HCT116 (cell line): Measurements from ENCODE around the gene WNT3A. TPM values are rescaled to one million over a fixed set of nuclear protein-coding genes. Genes with fewer than 3 reads are reported as not detected.

ENCODE experiments used
- ATAC-seq: fragments of 200-7000 bp; cut with Tn5 transposase; 2 replicates; pipeline ENCODE4 v1.9.1; 2020; ENCODE audit warnings: mild to moderate bottlenecking, moderate library complexity
- BruUV-seq: library from RNA; stranded (reverse); fragments of 400-500 nt; replicated peaks from 2 replicates; lab custom pipeline; 2021; lab: Mats Ljungman, UMichigan
- CTCF ChIA-PET: fragments of 300-600 bp; sonication (Branson Sonifier 250); formaldehyde crosslinking; loops from one replicate; lab custom pipeline; 2021; ENCODE audit warnings: antibody characterized with exemption; lab: Charles Lee
- POLR2A ChIA-PET: fragments of 300-600, 350-600 bp; sonication (Branson Sonifier 250); formaldehyde crosslinking; loops from one replicate; lab custom pipeline; 2021; ENCODE audit warnings: antibody characterized with exemption; lab: Charles Lee
- RAD21 ChIA-PET, 2 experiments: fragments of 300-600 bp; sonication (Branson Sonifier 250); formaldehyde crosslinking; loops; one replicate each; lab custom pipeline; 2023; ENCODE audit warnings: low total read pairs in 2 of 2; ENCODE audit not compliant: uncharacterized antibody in 2 of 2, unreplicated experiment in 2 of 2, low non-redundant PET in 1 of 2; lab: Charles Lee
- DNase-seq: peaks from one replicate; pipeline ENCODE4 v3.0.0-alpha.2; 2010; ENCODE audit warnings: low read depth, low spot score
- H2AFZ ChIP-seq: fragments of 200-600 bp; shearing (Covaris generic), sonication (generic); 2 replicates; pipeline ENCODE4 v1.6.1; 2017; ENCODE audit warnings: low read depth, mixed run types, mixed read lengths, antibody characterized with exemption, low read length; ENCODE audit not compliant: poor library complexity, severe bottlenecking
- H3K27ac ChIP-seq: 2 replicates; pipeline ENCODE4 v1.5.1; 2012; ENCODE audit warnings: low read depth, low read length
- H3K27me3 ChIP-seq: fragments of 200-600 bp; sonication (generic); 2 replicates; pipeline ENCODE4 v1.6.1; 2016; ENCODE audit warnings: mixed run types, low read length, mixed read lengths; ENCODE audit not compliant: insufficient read depth
- H3K36me3 ChIP-seq, 2 experiments: fragments of 200-500 bp in 1 of 2; fragments of 200-600 bp in 1 of 2; sonication (Bioruptor generic) in 1 of 2; sonication (generic) in 1 of 2; 2 replicates each; pipeline versions ENCODE4 v1.5.1 to v1.6.1; 2014 to 2016; ENCODE audit warnings: low read length in 2 of 2, inconsistent platforms in 1 of 2, mixed read lengths in 1 of 2, mixed run types in 1 of 2; ENCODE audit not compliant: insufficient read depth in 2 of 2, control insufficient read depth in 1 of 2
- H3K4me1 ChIP-seq, 2 experiments: fragments of 200-600 bp in 1 of 2; sonication (generic) in 1 of 2; 2 replicates each; pipeline versions ENCODE4 v1.5.1 to v1.6.1; 2012 to 2017; ENCODE audit warnings: low read length in 2 of 2, inconsistent platforms in 1 of 2, mild to moderate bottlenecking in 1 of 2, mixed read lengths in 1 of 2, mixed run types in 1 of 2, moderate library complexity in 1 of 2; ENCODE audit not compliant: insufficient read depth in 2 of 2, control insufficient read depth in 1 of 2
- H3K4me2 ChIP-seq: fragments of 200-600 bp; sonication (generic); 2 replicates; pipeline ENCODE4 v1.6.1; 2017; ENCODE audit warnings: mixed run types, low read length, mixed read lengths
- H3K4me3 ChIP-seq, 2 experiments: fragments of 200-600 bp in 1 of 2; sonication (generic) in 1 of 2; replicated peaks in 1 of 2; 2 replicates each; pipeline ENCODE4 v1.5.1; 2011 to 2016; ENCODE audit warnings: low read length in 2 of 2, control low read depth in 1 of 2, low read depth in 1 of 2, mild to moderate bottlenecking in 1 of 2, mixed read lengths in 1 of 2, mixed run types in 1 of 2
- H3K79me2 ChIP-seq: fragments of 200-600 bp; sonication (generic); 2 replicates; pipeline ENCODE4 v1.6.1; 2017; ENCODE audit warnings: mild to moderate bottlenecking, mixed run types, low read length, moderate library complexity, mixed read lengths; ENCODE audit not compliant: insufficient read depth
- H3K9ac ChIP-seq: fragments of 200-600 bp; sonication (generic); 2 replicates; pipeline ENCODE4 v1.6.1; 2016; ENCODE audit warnings: low read length, mixed read lengths
- H3K9me2 ChIP-seq: fragments of 200-600 bp; sonication (generic), shearing (Covaris generic); 2 replicates; pipeline ENCODE4 v1.6.1; 2017; ENCODE audit warnings: mixed run types, mild to moderate bottlenecking, moderate library complexity; ENCODE audit not compliant: insufficient read depth
- H3K9me3 ChIP-seq, 2 experiments: fragments of 200-500 bp in 1 of 2; fragments of 200-600 bp in 1 of 2; sonication (Bioruptor generic) in 1 of 2; sonication (generic) in 1 of 2; 2 replicates each; pipeline ENCODE4 v1.6.1; 2014 to 2017; ENCODE audit warnings: low read length in 2 of 2, mixed read lengths in 2 of 2, inconsistent platforms in 1 of 2, low read depth in 1 of 2, mild to moderate bottlenecking in 1 of 2, mixed run types in 1 of 2, moderate library complexity in 1 of 2; ENCODE audit not compliant: control insufficient read depth in 1 of 2, insufficient read depth in 1 of 2
- H4K20me1 ChIP-seq: fragments of 200-600 bp; sonication (generic), shearing (Covaris generic); 2 replicates; pipeline ENCODE4 v1.6.1; 2017; ENCODE audit warnings: mixed run types, mild to moderate bottlenecking, moderate library complexity; ENCODE audit not compliant: insufficient read depth
- RAD21 ChIP-seq: IDR thresholded peaks from 2 replicates; pipeline ENCODE4 v1.6.1; 2012; ENCODE audit warnings: low read depth, mild to moderate bottlenecking
- REST ChIP-seq: IDR thresholded peaks from 2 replicates; pipeline ENCODE4 v1.6.1; 2012; ENCODE audit warnings: low read depth
- YY1 ChIP-seq: IDR thresholded peaks from 2 replicates; pipeline ENCODE4 v1.6.1; 2011; ENCODE audit warnings: low read length, low read depth, moderate library complexity, mild to moderate bottlenecking; ENCODE audit not compliant: insufficient replicate concordance; ENCODE audit errors: extremely low read depth
- intact Hi-C: fragments of 100-400 bp; cut with micrococcal nuclease; formaldehyde crosslinking; loops from 2 replicates; pipeline ENCODE4 v1.10.0; 2022
- total RNA-seq: library from RNA; stranded (reverse); gene quantifications from one replicate; pipeline ENCODE4 v1.2.1, GENCODE V29; 2021; ENCODE audit not compliant: unreplicated experiment

The WNT3A gene
- total RNA-seq, 1 experiment from 2014 or later: 3.7 TPM

- BruUV-seq: no TSS peak
- H3K9me3 ChIP-seq: peaks cover 0 to 7% of the 10 kb centered on the region in 2 experiments; a peak in 1 of 4 replicates
- no peak for TF ChIP-seq YY1
- no peak for TF ChIP-seq RAD21
- TF ChIP-seq REST: no peak
- RAD21 ChIA-PET: interaction anchor here in 1 of 2 experiments (0.6 kb wide), 1 partner anchor 529 kb away, joined by 3 read pairs; no protein-coding TSS in a partner anchor
- ATAC-seq (no peak), DNase-seq (no peak)
- CTCF ChIA-PET: no interaction called here
- H3K36me3 ChIP-seq: no peaks in the 10 kb centered on the region
- H3K4me3 ChIP-seq: no peak overlapping the region
- intact Hi-C loops: loop anchor here (5.0 to 10.0 kb wide), 3 partner anchors 76 to 458 kb away; a partner anchor contains a TSS
- no peak overlapping the region for H3K27ac ChIP-seq
- H2AFZ ChIP-seq: no peak overlapping the region
- POLR2A ChIA-PET: interaction anchor here (1.3 kb wide), 1 partner anchor 10 kb away, joined by 3 read pairs; the partner anchor contains the start of gene WNT3A
- no peaks in the 10 kb centered on the region for H3K9me2 ChIP-seq
- no peak overlapping the region for H3K9ac ChIP-seq
- no peaks in the 10 kb centered on the region for H4K20me1 ChIP-seq
- H3K27me3 ChIP-seq: no peaks in the 10 kb centered on the region
- no peaks in the 10 kb centered on the region for H3K4me1 ChIP-seq
- H3K79me2 ChIP-seq: no peaks in the 10 kb centered on the region
- no peak overlapping the region for H3K4me2 ChIP-seq
Measured at GRCh38 chr1:227996187-227996950, 10.4 kb upstream of the WNT3A start.
